BJ (cell line): ENCODE results near the gene HSBP1L1. TPM values are rescaled to one million over a fixed set of nuclear protein-coding genes. Genes with fewer than 3 reads are reported as not detected.

Experiments used
- CTCF ChIA-PET: fragments of 350-600 bp; formaldehyde crosslinking; extraction: SDS; loops from one replicate; lab custom pipeline; 2021; ENCODE audit warnings: antibody characterized with exemption, inconsistent platforms; lab: Yijun Ruan, JAX
- POLR2A ChIA-PET: fragments of 300-600 bp; sonication (Branson Sonifier 250); formaldehyde crosslinking; extraction: SDS; loops from one replicate; lab custom pipeline; 2021; ENCODE audit warnings: antibody characterized with exemption; lab: Charles Lee
- DNase-seq: peaks from one replicate; pipeline ENCODE4 v3.0.0-alpha.2; 2011; ENCODE audit warnings: low read depth
- H3K27me3 ChIP-seq: 2 replicates; pipeline ENCODE4 v1.6.0; 2011; ENCODE audit warnings: low read length; ENCODE audit not compliant: control insufficient read depth, insufficient read depth
- H3K36me3 ChIP-seq: 2 replicates; pipeline ENCODE4 v1.5.1; 2011; ENCODE audit warnings: low read length; ENCODE audit not compliant: control insufficient read depth, insufficient read depth
- H3K4me3 ChIP-seq: 2 replicates; pipeline ENCODE4 v1.5.1; 2011; ENCODE audit warnings: low read depth, mild to moderate bottlenecking, control low read depth, low read length
- CTCF ChIP-seq: IDR thresholded peaks from 2 replicates; pipeline ENCODE4 v1.5.1; 2011; ENCODE audit warnings: low read depth, mild to moderate bottlenecking, control low read depth, inconsistent platforms, low read length, moderate library complexity; ENCODE audit not compliant: insufficient read depth
- polyA plus RNA-seq: library from polyadenylated mRNA; depleted of rRNA; stranded (reverse); fragments of >200 nt; gene quantifications from 2 replicates; pipeline ENCODE4 v1.2.3, GENCODE V29; 2011

HSBP1L1 gene
- polyA plus RNA-seq, 1 experiment, result 19.1 TPM

GRCh38 chr18:79971211-79971952 is 6.9 kb downstream of the HSBP1L1 start:
- no peak for DNase-seq
- POLR2A ChIA-PET, result no interaction called here
- H3K27me3 ChIP-seq, result no peaks in the 10 kb centered on the region
- no peak for TF ChIP-seq CTCF
- CTCF ChIA-PET, result no interaction called here
- peaks cover 20% of the 10 kb centered on the region for H3K36me3 ChIP-seq
- H3K4me3 ChIP-seq, result no peak overlapping the region

- Histone ChIP-seq H3K4me3 (no peak overlapping the region), H3K27me3 (no peaks in the 10 kb centered on the region), H3K36me3 (peaks cover 20% of the 10 kb centered on the region)
- ChIA-PET CTCF (no interaction called here), POLR2A (no interaction called here)
- no peak for DNase-seq
- no peak for TF ChIP-seq CTCF
Observed at GRCh38 chr18:79971986-79972385, 7.5 kb downstream of the HSBP1L1 start.

- Histone ChIP-seq H3K27me3 (no peaks in the 10 kb centered on the region), H3K36me3 (peaks cover 20% of the 10 kb centered on the region), H3K4me3 (no peak overlapping the region)
- no peak for TF ChIP-seq CTCF
- no peak for DNase-seq
- POLR2A ChIA-PET, result no interaction called here
- CTCF ChIA-PET, result no interaction called here
Observed at GRCh38 chr18:79972720-79973119, 8.3 kb downstream of the HSBP1L1 start.

GRCh38 chr18:79973517-79973916 is 9.1 kb downstream of the HSBP1L1 start:
- CTCF ChIA-PET, result interaction anchor here (1.1 kb wide), 1 partner anchor 10 kb away, joined by 3 read pairs; no protein-coding TSS in a partner anchor
- no peak for DNase-seq
- H3K36me3 ChIP-seq, result peaks cover 20% of the 10 kb centered on the region

More at GRCh38 chr18:79973517-79973916, 9.1 kb downstream of the HSBP1L1 start:
- no peaks in the 10 kb centered on the region for H3K27me3 ChIP-seq
- no peak for TF ChIP-seq CTCF
- POLR2A ChIA-PET, result no interaction called here
- no peak overlapping the region for H3K4me3 ChIP-seq
